GM18519 (cell line): ENCODE results near the gene KIFC1.

Source experiments
- ATAC-seq: cut with Tn5 transposase; IDR thresholded peaks from one replicate; pipeline ENCODE4 v1.9.1; 2021; ENCODE audit warnings: mild to moderate bottlenecking, moderate library complexity; ENCODE audit not compliant: unreplicated experiment, low FRiP score

The KIFC1 gene

GRCh38 chr6:33410050-33410710, 18.6 kb downstream of the KIFC1 start:
- ATAC-seq, result peak; percentile 60

GRCh38 chr6:33410711-33411631, 19.3 kb downstream of the KIFC1 start, which contains the start of gene PHF1:
PHF1 (plus strand) TSS chr6:33411014; CDS start chr6:33412264, 1,250 bp downstream.
- ATAC-seq, result peak; percentile 21

GRCh38 chr6:33411632-33412005, 20.0 kb downstream of the KIFC1 start:
- ATAC-seq, result no peak

- no peak for ATAC-seq
These were observed 20.8 kb downstream of the KIFC1 start for GRCh38 chr6:33412140-33413009.

- ATAC-seq, result no peak
These were observed 21.9 kb downstream of the KIFC1 start for GRCh38 chr6:33413241-33414120.

- ATAC-seq, result no peak
These were observed 23.1 kb downstream of the KIFC1 start for GRCh38 chr6:33414592-33415271.

- no peak for ATAC-seq
These were observed 24.2 kb downstream of the KIFC1 start for GRCh38 chr6:33415831-33416230.

GRCh38 chr6:33416386-33417127, 24.9 kb downstream of the KIFC1 start:
- no peak for ATAC-seq

GRCh38 chr6:33417128-33417902, 25.7 kb downstream of the KIFC1 start:
- no peak for ATAC-seq

- peak; percentile 69 for ATAC-seq
These were observed 26.5 kb downstream of the KIFC1 start, which contains the start of gene CUTA for GRCh38 chr6:33417903-33418689. CUTA (minus strand) TSS chr6:33418107; CDS start chr6:33418000, 107 bp downstream.

- ATAC-seq, result no peak
These were observed 27.2 kb downstream of the KIFC1 start for GRCh38 chr6:33418690-33419291.

- ATAC-seq, result no peak
These were observed 28.2 kb downstream of the KIFC1 start, which contains the start of gene SYNGAP1 for GRCh38 chr6:33419580-33420490. SYNGAP1 (plus strand) TSS chr6:33420065; CDS start chr6:33420265, 200 bp downstream.

- ATAC-seq, result no peak
These were observed 29.1 kb downstream of the KIFC1 start for GRCh38 chr6:33420491-33421343.

- ATAC-seq, result no peak
These were observed 29.7 kb downstream of the KIFC1 start for GRCh38 chr6:33421344-33421643.

GRCh38 chr6:33423777-33424176, 32.2 kb downstream of the KIFC1 start:
- no peak for ATAC-seq
